ENCODE data around the gene MTHFD1L.

Gene MTHFD1L

DNA sequence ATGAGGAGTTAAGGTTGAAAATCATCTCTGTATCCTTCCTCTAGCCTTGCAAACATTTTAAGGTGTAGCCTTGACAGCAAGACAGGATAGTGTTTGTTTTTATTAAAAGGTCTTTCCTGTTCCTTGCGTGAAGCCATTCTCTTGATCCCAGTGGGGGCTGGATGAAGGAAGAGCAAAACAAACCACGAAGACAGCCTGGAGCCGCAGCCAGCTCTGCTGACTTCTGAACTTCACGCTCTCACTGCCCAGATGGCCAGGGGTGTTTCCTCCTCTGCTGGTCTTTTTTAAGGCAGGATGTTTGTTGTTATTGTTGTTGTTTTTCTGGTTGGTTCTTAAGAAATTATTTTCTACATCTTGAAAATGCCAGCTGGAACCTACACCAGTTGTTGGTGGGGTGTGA lies 156.4 kb downstream of the MTHFD1L start:
- no peak overlapping the region for H3K4me3 ChIP-seq (ENCODE audit: control insufficient read depth, low read depth, low read length)
- DNase-seq (ENCODE audit: low read depth): peak; percentile 34
- TF ChIP-seq, protein P1, sequence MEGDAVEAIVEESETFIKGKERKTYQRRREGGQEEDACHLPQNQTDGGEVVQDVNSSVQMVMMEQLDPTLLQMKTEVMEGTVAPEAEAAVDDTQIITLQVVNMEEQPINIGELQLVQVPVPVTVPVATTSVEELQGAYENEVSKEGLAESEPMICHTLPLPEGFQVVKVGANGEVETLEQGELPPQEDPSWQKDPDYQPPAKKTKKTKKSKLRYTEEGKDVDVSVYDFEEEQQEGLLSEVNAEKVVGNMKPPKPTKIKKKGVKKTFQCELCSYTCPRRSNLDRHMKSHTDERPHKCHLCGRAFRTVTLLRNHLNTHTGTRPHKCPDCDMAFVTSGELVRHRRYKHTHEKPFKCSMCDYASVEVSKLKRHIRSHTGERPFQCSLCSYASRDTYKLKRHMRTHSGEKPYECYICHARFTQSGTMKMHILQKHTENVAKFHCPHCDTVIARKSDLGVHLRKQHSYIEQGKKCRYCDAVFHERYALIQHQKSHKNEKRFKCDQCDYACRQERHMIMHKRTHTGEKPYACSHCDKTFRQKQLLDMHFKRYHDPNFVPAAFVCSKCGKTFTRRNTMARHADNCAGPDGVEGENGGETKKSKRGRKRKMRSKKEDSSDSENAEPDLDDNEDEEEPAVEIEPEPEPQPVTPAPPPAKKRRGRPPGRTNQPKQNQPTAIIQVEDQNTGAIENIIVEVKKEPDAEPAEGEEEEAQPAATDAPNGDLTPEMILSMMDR (conservative IDR thresholded peaks at IDR 0.05; ENCODE audit: control insufficient read depth, insufficient read depth, low read depth, low read length): no peak

DNA sequence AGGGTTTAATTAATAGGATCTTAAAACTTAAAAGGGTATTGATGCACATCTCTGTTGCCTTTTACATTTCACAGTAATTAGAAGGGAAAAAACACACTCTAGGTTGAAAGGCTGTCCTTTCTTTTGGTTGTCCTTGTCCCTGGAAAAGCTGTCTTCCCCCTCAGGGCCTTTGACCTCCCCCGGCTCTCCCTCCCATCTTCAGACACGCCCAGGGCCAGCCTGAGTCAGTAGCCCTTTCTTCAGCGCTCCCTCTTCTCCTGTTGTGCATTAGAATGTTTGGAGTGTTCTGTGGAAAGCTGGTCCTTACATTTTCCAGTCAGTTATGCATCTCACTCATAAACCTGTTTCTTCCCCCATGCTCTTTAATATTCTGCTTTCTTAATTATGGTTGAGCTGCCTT lies 157.0 kb downstream of the MTHFD1L start:
- no peak for DNase-seq (ENCODE audit: low read depth)
- no peak overlapping the region for H3K4me3 ChIP-seq (ENCODE audit: control insufficient read depth, low read depth, low read length)
- TF ChIP-seq, protein P1 (conservative IDR thresholded peaks at IDR 0.05; ENCODE audit: control insufficient read depth, insufficient read depth, low read depth, low read length): no peak

DNA sequence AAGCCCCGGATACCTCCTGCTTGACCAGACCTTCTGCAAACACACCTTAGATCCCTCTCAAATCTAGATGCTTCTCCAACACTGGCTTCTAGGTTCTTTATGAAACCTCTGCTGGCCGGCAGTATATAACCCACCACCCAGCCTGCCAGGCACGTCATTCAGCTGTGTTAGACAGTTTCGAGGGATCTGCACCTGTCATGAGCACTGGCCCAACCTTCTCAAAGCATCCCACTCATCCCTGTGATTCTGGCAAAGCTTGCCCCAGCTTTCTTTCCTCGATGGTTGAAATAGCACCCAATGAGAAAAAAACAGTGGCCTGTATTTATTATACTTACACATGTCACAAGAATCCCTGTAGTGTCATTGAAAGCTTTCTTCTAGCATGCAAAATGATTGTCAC lies 157.8 kb downstream of the MTHFD1L start:
- TF ChIP-seq, protein P1 (conservative IDR thresholded peaks at IDR 0.05; ENCODE audit: control insufficient read depth, insufficient read depth, low read depth, low read length): no peak
- no peak for DNase-seq (ENCODE audit: low read depth)
- H3K4me3 ChIP-seq (ENCODE audit: control insufficient read depth, low read depth, low read length): no peak overlapping the region

DNA sequence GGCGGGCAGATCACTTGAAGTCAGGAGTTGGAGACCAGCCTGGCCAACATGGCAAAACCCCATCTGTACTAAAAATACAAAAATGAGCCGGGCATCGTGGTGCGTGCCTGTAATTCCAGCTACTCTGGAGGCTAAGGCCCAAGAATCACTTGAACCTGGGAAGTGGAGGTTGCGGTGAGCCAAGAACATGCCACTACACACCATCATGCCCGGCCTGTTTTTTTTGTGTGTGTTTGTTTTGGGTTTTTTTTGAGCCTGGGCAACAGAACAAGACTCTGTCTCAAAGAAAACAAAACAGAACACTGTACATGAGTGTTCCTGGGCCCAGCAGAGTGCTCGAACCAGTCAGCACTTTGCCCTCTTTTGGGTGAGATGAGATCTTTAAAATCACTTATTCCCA lies 159.1 kb downstream of the MTHFD1L start:
- H3K4me3 ChIP-seq (ENCODE audit: control insufficient read depth, low read depth, low read length): no peak overlapping the region
- no peak for DNase-seq (ENCODE audit: low read depth)
- TF ChIP-seq, protein P1 (conservative IDR thresholded peaks at IDR 0.05; ENCODE audit: control insufficient read depth, insufficient read depth, low read depth, low read length): no peak

DNA sequence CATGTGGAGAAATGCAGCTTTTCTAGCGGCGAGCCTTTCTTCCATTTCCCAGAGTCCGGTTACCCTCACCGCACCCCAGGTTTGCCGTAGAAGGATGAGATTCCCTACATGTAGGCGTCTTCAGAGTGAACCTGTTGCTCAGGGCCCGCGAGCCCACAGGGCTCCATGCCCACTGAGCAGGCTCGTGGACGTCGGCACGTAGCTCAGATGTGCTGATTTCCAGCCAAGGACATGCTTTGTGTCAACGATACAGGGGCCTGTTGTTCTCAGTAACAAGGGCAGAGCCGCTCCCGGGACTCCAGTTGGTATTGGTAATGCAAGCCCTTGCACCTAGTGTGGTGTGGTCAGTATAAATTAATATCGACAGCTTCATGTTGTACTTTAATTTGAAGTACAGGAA lies 159.6 kb downstream of the MTHFD1L start:
- DNase-seq (ENCODE audit: low read depth): no peak
- TF ChIP-seq, protein P1 (conservative IDR thresholded peaks at IDR 0.05; ENCODE audit: control insufficient read depth, insufficient read depth, low read depth, low read length): no peak
- no peak overlapping the region for H3K4me3 ChIP-seq (ENCODE audit: control insufficient read depth, low read depth, low read length)

DNA sequence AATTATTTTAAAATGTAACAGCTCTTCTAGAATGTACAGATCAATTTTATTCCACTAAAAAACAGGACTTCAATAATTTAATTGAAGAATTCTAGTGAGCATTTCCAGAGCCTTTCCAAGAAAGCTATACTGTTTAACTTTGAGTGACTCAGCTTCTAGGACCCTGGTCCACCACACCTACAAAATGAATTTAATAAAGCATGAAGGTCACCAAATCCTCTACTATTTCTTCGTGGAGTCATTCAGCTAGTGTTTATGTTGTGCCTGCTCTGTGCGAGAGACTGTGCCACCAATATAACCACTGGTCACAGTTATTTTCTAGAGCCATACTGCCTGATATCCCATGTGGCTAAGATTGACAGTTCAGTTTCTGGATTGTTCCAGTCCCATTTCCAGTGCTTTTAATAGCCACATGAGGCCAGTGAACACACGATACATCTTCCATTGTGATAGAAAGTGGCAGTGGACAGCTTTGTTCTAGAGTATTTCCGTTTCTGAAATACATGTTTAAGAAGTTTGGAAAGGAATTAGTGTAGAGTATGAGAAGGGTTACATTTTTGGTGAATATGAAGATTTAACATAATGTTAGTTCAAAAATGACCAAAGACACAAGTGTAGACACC lies 160.7 kb downstream of the MTHFD1L start:
- no peak overlapping the region for H3K4me3 ChIP-seq (ENCODE audit: control insufficient read depth, low read depth, low read length)
- DNase-seq (ENCODE audit: low read depth): no peak
- TF ChIP-seq, protein P1 (conservative IDR thresholded peaks at IDR 0.05; ENCODE audit: control insufficient read depth, insufficient read depth, low read depth, low read length): no peak

DNA sequence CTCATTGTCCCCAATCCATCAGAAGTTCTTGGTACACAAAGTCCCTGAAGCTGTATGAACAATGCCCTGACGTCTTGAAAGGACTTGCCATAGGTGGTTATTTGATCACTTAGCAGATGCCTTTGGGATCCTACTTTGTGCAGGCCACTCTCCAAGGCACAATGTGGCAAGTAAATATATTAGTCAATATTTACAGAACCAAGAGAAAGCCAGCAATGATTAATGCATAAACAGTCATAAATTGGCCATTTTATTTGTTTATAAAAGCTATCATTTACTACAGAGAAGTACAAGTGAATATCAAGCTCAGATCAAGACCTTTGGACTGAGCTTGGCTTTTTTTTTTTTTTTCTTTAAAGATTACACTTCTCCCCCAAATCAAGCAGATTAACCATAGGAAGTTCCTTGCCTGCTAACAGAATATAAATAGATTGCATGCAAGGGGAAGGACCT lies 161.8 kb downstream of the MTHFD1L start:
- DNase-seq (ENCODE audit: low read depth): no peak
- H3K4me3 ChIP-seq (ENCODE audit: control insufficient read depth, low read depth, low read length): no peak overlapping the region
- TF ChIP-seq, protein P1 (conservative IDR thresholded peaks at IDR 0.05; ENCODE audit: control insufficient read depth, insufficient read depth, low read depth, low read length): no peak
